Activated CD4-positive, CD25-positive, alpha-beta regulatory T cell treated with anti-CD3 and anti-CD28 coated beads, Interleukin-2, amount 50 U/mL, for 24 hours (primary cell): Measurements from ENCODE around the gene ZNF630.
"Not testable (repeated sequence)": the region's sequence is repeated elsewhere in the genome, so short reads cannot be mapped to it uniquely, and the experiment has no call there.

ENCODE experiments used
- ATAC-seq, 2 donors: fragments of 150-1000 bp; cut with Tn5 transposase; one replicate each; pipeline ENCODE4 v1.10.0; 2021; ENCODE audit warnings: mild to moderate bottlenecking in 1 of 2, moderate library complexity in 1 of 2

The ZNF630 gene

GRCh38 chrX:48071064-48071985 is at the start of gene ZNF630:
TSS of gene ZNF630 (minus strand) at chrX:48071640. CDS start at chrX:48066886, 4,754 bp downstream.
- ATAC-seq = peak; percentile 92 to 94

- ATAC-seq = no peak
These were observed 36.3 kb upstream of the ZNF630 start for GRCh38 chrX:48107717-48108116.

- no peak for ATAC-seq
These were observed 31.5 kb upstream of the ZNF630 start for GRCh38 chrX:48102874-48103374.

- ATAC-seq = no peak
These were observed 30.0 kb upstream of the ZNF630 start for GRCh38 chrX:48101443-48101842.

GRCh38 chrX:48092558-48092957 is 21.1 kb upstream of the ZNF630 start:
- not testable (repeated sequence) for ATAC-seq

GRCh38 chrX:48090123-48090522 is 18.7 kb upstream of the ZNF630 start:
- ATAC-seq = no peak

- no peak for ATAC-seq
These were observed 14.6 kb upstream of the ZNF630 start for GRCh38 chrX:48086082-48086481.

- ATAC-seq = no peak
These were observed 12.3 kb upstream of the ZNF630 start for GRCh38 chrX:48083706-48084105.

- peak; percentile 67 to 78 for ATAC-seq
These were observed 11.8 kb upstream of the ZNF630 start for GRCh38 chrX:48083212-48083611.

GRCh38 chrX:48076343-48076742 is 4.9 kb upstream of the ZNF630 start:
- no peak for ATAC-seq

- no peak for ATAC-seq
These were observed 656 bp upstream of the ZNF630 start for GRCh38 chrX:48071986-48072605.

- no peak for ATAC-seq
These were observed 3.1 kb downstream of the ZNF630 start for GRCh38 chrX:48068096-48068887.

- no peak for ATAC-seq
These were observed 7.2 kb downstream of the ZNF630 start for GRCh38 chrX:48064261-48064660.

- ATAC-seq = no peak
These were observed 12.2 kb downstream of the ZNF630 start for GRCh38 chrX:48059296-48059639.

- ATAC-seq = no peak
These were observed 12.7 kb downstream of the ZNF630 start for GRCh38 chrX:48058621-48059295.

- ATAC-seq = no peak
These were observed 24.6 kb downstream of the ZNF630 start for GRCh38 chrX:48046846-48047245.

- no peak for ATAC-seq
These were observed 25.8 kb downstream of the ZNF630 start for GRCh38 chrX:48045410-48046311.

GRCh38 chrX:48043056-48043455 is 28.4 kb downstream of the ZNF630 start:
- no peak for ATAC-seq

- ATAC-seq = no peak
These were observed 35.5 kb downstream of the ZNF630 start for GRCh38 chrX:48035891-48036290.

- ATAC-seq = not testable (repeated sequence)
These were observed 40.7 kb downstream of the ZNF630 start for GRCh38 chrX:48030641-48031173.

- ATAC-seq = no peak
These were observed 41.2 kb downstream of the ZNF630 start for GRCh38 chrX:48030237-48030636.
